ENCODE results near the gene PLD4.

PLD4 gene

DNA sequence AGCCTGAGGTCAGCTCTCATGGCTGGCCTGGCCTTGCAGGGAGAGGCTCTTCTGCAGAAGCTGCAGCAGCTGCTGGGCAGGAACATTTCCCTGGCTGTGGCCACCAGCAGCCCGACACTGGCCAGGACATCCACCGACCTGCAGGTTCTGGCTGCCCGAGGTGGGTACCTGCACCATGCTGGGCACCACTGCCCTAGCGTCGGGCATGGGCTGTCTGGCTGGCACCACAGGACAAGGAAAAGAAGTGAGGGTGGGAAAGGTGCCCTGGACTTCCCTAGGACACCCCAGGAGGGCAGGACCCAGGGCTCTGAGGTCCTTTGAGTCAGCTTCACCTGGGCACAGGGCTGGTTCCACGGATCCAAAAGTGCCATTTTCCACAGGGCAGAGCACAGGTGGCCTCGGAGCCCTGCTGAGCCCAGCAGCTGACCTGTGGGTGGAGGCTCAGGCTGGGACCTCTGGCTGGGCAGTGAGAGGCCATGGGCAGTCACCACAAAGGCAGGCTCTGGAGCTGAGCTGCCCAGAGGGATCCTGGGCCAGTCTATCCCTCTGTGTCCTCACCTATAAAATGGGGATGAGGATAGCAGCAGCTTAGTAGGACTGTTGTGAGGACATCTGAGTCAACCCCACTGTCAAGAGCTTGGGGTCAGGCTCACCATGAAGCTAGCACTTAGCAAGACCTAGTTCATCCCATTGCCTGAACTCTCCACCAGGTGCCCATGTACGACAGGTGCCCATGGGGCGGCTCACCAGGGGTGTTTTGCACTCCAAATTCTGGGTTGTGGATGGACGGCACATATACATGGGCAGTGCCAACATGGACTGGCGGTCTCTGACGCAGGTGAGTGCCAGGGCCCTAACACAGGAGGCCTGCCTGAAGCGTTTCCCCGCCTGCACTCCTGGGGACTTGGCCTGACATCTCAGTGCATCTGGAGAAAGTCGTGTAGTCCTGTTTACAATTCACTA, 4.9 kb downstream of the PLD4 start:
- DNase-seq: no peak

GRCh38 chr14:104930526-104931303, 6.0 kb downstream of the PLD4 start:
- DNase-seq: no peak

DNA sequence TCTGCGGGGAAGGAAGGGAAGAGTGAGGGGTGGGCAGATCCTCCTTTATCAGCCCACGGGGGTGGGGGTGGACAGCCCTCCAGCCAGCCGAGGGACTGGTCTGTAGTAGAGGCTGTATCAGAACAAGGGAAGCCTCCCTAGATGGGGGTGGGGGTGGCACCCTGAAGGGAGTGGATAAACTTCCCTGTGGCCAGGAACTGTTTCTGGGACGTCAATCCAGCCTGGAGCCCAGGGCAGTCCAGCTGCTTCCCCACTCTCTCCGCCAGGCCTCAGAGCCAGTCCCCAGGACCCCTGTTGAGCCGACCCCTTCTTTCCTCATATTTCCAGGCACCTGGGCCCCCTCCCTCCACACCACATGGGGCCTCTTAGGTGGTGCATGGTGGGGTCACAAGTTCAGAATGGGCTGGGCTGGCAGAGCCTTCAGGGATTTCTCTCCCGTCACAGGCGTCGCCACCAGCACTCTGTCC, 6.7 kb downstream of the PLD4 start:
- no peak for DNase-seq

GRCh38 chr14:104931771-104932675, 7.3 kb downstream of the PLD4 start:
- DNase-seq: no peak

DNA sequence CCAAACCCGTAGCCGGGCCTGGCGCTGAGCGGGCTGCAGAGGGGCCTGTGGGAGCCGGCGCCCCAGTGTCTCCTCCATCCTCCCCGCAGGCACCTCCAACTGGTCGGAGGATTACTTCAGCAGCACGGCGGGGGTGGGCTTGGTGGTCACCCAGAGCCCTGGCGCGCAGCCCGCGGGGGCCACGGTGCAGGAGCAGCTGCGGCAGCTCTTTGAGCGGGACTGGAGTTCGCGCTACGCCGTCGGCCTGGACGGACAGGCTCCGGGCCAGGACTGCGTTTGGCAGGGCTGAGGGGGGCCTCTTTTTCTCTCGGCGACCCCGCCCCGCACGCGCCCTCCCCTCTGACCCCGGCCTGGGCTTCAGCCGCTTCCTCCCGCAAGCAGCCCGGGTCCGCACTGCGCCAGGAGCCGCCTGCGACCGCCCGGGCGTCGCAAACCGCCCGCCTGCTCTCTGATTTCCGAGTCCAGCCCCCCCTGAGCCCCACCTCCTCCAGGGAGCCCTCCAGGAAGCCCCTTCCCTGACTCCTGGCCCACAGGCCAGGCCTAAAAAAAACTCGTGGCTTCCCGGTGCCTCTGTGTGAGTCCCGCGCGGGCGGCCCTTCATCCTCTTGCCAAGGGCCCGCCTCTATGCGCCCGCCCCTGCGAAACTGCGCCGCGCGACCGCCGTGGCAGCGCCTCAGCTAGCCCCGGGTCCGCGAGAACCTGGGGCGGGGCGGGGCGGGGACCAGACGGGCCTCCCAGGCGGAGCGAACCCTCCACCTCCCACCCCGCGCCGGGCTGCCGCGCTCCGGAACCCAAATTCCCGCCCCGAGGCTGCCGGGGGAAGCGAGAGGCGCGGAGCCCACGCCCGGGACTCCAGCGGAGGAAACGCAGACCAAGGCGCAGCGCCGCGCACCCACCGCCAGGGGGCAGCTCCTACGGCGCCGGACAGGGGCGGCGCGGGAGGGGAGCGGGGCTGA, 8.3 kb downstream of the PLD4 start:
- DNase-seq: peak; percentile 72

GRCh38 chr14:104933746-104934733, 9.4 kb downstream of the PLD4 start:
- DNase-seq: no peak

GRCh38 chr14:104935026-104935650, 10.5 kb downstream of the PLD4 start:
- DNase-seq: no peak

DNA sequence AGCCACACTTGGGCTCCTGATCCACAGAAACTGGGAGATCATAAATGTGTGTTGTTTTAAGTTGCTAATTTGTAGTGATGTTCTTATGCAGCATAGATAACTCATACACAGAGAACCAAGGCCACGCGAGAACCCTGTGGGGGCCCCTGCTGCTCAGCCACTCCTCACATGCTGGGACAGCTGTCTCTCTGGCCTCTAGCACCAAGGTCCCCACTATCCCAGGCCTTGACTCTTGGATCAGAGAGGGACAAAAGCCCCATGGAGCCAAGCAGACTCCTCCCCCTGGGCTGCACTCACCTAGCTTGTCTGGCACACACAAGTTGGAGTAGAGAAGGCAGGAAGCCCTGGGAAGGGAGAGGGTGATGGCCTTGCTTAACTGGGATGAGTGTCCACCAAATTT, 11.3 kb downstream of the PLD4 start:
- no peak for DNase-seq

- DNase-seq: no peak
These were observed 11.9 kb downstream of the PLD4 start for GRCh38 chr14:104936361-104937155.

DNA sequence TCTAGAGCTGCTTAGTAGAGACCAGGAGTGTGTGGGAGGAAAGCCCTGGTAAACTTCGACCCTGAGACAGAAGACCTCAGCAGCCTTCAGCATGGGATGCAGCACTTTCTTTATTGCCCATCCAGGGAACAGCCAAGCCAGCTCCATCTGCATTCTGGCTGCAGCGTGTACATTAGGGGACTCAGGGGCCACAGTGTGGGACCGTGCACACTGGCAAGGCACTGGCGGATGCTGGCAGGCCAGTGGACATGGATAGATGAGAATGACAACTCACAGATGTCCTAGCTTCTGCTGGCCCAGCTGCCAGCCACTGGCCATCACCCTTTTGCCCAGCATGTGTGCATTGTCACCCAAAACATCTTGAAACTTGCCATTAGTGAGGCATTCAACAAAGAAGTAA, 12.5 kb downstream of the PLD4 start:
- DNase-seq: no peak

DNA sequence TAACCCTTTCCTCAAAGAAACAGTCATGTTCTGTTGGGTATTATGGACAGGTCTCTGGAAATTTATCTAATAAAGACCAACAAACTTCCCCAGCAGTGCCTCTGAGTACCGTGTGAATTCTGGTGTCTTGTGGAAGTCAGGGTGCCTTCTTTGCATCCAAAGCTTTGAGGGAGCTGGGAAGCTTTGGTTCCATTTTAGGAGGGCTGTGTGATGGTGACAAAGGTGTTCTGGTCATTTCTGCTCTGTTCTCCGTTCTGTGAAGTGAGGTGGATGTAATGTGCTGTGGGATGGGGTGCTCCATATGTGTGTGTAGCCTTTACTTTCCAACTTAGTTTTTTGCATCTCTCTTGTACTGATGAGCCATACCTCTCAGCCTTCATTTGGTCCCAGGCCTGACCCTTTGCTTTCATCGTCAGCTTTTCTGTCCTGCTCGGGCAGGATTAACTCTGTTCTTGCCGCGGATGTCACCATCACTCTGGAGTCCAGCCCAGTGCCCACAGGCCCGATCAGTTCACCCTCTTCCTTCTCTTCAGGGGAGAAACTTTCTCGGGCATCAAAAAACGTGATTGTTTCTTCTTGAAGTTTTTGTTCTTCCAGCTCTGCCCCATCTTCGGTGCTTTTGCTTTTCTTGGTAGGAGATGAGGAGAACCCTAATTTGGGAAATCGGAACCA, 13.2 kb downstream of the PLD4 start:
- no peak for DNase-seq

GRCh38 chr14:104938436-104938835, 13.8 kb downstream of the PLD4 start:
- no peak for DNase-seq

GRCh38 chr14:104938960-104939359, 14.3 kb downstream of the PLD4 start:
- no peak for DNase-seq

DNA sequence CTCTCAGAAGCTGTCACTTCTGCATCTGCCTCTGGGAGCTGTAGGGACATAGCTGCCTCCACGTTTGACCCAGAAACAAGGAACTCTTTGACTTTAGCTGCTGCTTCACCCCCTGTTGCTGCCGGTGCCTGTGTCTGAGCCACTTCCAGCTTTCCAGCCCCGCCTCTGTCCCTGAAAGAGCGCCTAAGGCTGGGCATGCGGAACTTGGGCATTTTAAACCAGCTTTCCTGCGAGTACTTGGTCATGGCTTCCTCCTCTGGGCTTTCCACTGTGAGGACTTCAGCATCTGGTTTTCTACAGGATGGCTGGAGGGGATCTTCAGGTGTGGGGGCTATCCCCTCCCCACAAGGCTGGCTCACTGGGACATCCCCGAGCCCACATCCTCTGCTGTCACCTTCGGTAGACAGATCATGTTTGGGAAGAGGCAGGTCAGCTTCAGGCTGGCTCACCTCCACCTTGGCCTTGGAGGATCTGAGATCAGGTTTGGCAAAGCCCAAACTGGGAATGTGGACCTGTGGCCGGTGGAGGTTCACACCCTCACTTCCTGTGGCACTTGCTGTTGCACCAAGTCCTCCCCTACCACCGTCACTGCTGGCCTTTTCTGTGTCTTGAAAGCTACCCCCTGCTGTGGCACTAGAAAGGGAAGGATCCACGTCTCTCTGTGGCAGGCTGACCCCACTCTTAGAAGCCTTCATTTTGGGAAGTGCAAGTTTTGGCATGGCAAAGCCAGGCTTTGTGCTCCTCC, 15.2 kb downstream of the PLD4 start:
- peak; percentile 38 for DNase-seq

- DNase-seq: no peak
These were observed 16.0 kb downstream of the PLD4 start for GRCh38 chr14:104940526-104941150.

- DNase-seq: no peak
These were observed 17.1 kb downstream of the PLD4 start for GRCh38 chr14:104941508-104942365.

All from MV-4-11 (cell line).